HG02678 (cell line): ENCODE data around the gene SNX9.

Experiments
- ATAC-seq: cut with Tn5 transposase; IDR thresholded peaks from one replicate; pipeline ENCODE4 v1.9.1; 2021; ENCODE audit warnings: mild to moderate bottlenecking, moderate library complexity; ENCODE audit not compliant: unreplicated experiment

Gene SNX9

GRCh38 chr6:157800420-157801237, 22.4 kb upstream of the SNX9 start:
- ATAC-seq: peak; percentile 97

- ATAC-seq: no peak
Observed at GRCh38 chr6:157804448-157805327, 18.4 kb upstream of the SNX9 start.

- ATAC-seq: no peak
Observed at GRCh38 chr6:157806131-157806855, 16.8 kb upstream of the SNX9 start.

GRCh38 chr6:157806856-157807215, 16.2 kb upstream of the SNX9 start:
- ATAC-seq: no peak

GRCh38 chr6:157808405-157808950, 14.6 kb upstream of the SNX9 start:
- no peak for ATAC-seq

- ATAC-seq: no peak
Observed at GRCh38 chr6:157809613-157810012, 13.4 kb upstream of the SNX9 start.

- no peak for ATAC-seq
Observed at GRCh38 chr6:157811137-157811475, 11.9 kb upstream of the SNX9 start.

GRCh38 chr6:157811476-157812173, 11.4 kb upstream of the SNX9 start:
- no peak for ATAC-seq

- ATAC-seq: no peak
Observed at GRCh38 chr6:157812425-157813171, 10.4 kb upstream of the SNX9 start.

GRCh38 chr6:157813191-157813590, 9.9 kb upstream of the SNX9 start:
- no peak for ATAC-seq

- ATAC-seq: no peak
Observed at GRCh38 chr6:157813750-157814455, 9.1 kb upstream of the SNX9 start.

GRCh38 chr6:157814883-157815282, 8.2 kb upstream of the SNX9 start:
- peak; percentile 84 for ATAC-seq

GRCh38 chr6:157821342-157822033, 1.6 kb upstream of the SNX9 start:
- ATAC-seq: no peak

- ATAC-seq: peak; percentile 8
Observed at GRCh38 chr6:157822245-157823000, 623 bp upstream of the SNX9 start.

- ATAC-seq: peak; percentile 34
Observed at GRCh38 chr6:157823528-157824370, 703 bp downstream of the SNX9 start.

GRCh38 chr6:157825243-157825904, 2.3 kb downstream of the SNX9 start:
- no peak for ATAC-seq
